HFFc6 (cell line): ENCODE measurements around the gene DDR1. TPM values are rescaled to one million over a fixed set of nuclear protein-coding genes. Genes with fewer than 3 reads are reported as not detected.

Experiments used
- DNase-seq: peaks from one replicate; pipeline ENCODE4 v3.0.0-alpha.2; 2018
- H3K27ac Mint-ChIP-seq: 2 replicates; pipeline ENCODE4 v1.8.0; 2020; ENCODE audit warnings: mild to moderate bottlenecking, mixed read lengths
- H3K27me3 Mint-ChIP-seq: 2 replicates; pipeline ENCODE4 v1.8.0; 2021; ENCODE audit warnings: mild to moderate bottlenecking, moderate library complexity, mixed read lengths; ENCODE audit not compliant: insufficient read depth
- H3K36me3 Mint-ChIP-seq: 2 replicates; pipeline ENCODE4 v1.8.0; 2021; ENCODE audit warnings: low read depth, mixed read lengths
- H3K4me1 Mint-ChIP-seq: 2 replicates; pipeline ENCODE4 v1.8.0; 2020; ENCODE audit warnings: low read depth, mixed read lengths
- H3K4me3 Mint-ChIP-seq: 2 replicates; pipeline ENCODE4 v1.8.0; 2020; ENCODE audit warnings: mild to moderate bottlenecking, moderate library complexity, mixed read lengths
- H3K9me3 Mint-ChIP-seq: 2 replicates; pipeline ENCODE4 v1.8.0; 2020; ENCODE audit warnings: mild to moderate bottlenecking, mixed read lengths
- CTCF ChIP-seq: fragments of 200-600 bp; sonication (generic); IDR thresholded peaks from 2 replicates; pipeline ENCODE4 v1.5.0; 2021; ENCODE audit warnings: antibody characterized with exemption, mild to moderate bottlenecking
- total RNA-seq, 6 experiments: library from RNA; stranded (reverse); fragmentation: NEBNext Ultra II Directional; extraction: Animal tissue kit (Norgen Biotek cat#: 25700); gene quantifications; 2 replicates in 1 of 6; 3 replicates in 5 of 6; pipeline ENCODE4 v1.2.3, GENCODE V29; 2021

Gene DDR1
- total RNA-seq, 6 experiments from 2014 or later = 28.0 to 42.5 (median 31.6) TPM

GRCh38 chr6:30837432-30837831 is 46.9 kb upstream of the DDR1 start:
- DNase-seq = no peak
- Mint-ChIP-seq H3K27ac (no peak overlapping the region), H3K4me3 (no peak overlapping the region), H3K36me3 (no peaks in the 10 kb centered on the region), H3K27me3 (peaks cover 2% of the 10 kb centered on the region), H3K4me1 (peaks cover 20% of the 10 kb centered on the region), H3K9me3 (no peaks in the 10 kb centered on the region)
- TF ChIP-seq CTCF = no peak

- Mint-ChIP-seq H3K36me3 (no peaks in the 10 kb centered on the region), H3K4me1 (peaks cover 21% of the 10 kb centered on the region), H3K27me3 (peaks cover 2% of the 10 kb centered on the region)
These were observed 46.4 kb upstream of the DDR1 start for GRCh38 chr6:30837870-30838269.

GRCh38 chr6:30839671-30840070 is 44.6 kb upstream of the DDR1 start:
- H3K9me3 Mint-ChIP-seq = no peaks in the 10 kb centered on the region
- no peaks in the 10 kb centered on the region for H3K36me3 Mint-ChIP-seq
- no peak overlapping the region for H3K4me3 Mint-ChIP-seq
- H3K27me3 Mint-ChIP-seq = peaks cover 5% of the 10 kb centered on the region
- no peak for TF ChIP-seq CTCF
- no peak for DNase-seq
- no peak overlapping the region for H3K27ac Mint-ChIP-seq
- H3K4me1 Mint-ChIP-seq = peaks cover 39% of the 10 kb centered on the region

More at GRCh38 chr6:30837870-30838269, 46.4 kb upstream of the DDR1 start:
- DNase-seq = no peak
- Mint-ChIP-seq H3K27ac (no peak overlapping the region), H3K9me3 (no peaks in the 10 kb centered on the region), H3K4me3 (no peak overlapping the region)
- TF ChIP-seq CTCF = no peak

- H3K36me3 Mint-ChIP-seq = no peaks in the 10 kb centered on the region
- DNase-seq = no peak
- H3K4me3 Mint-ChIP-seq = no peak overlapping the region
- H3K9me3 Mint-ChIP-seq = no peaks in the 10 kb centered on the region
- H3K27me3 Mint-ChIP-seq = peaks cover 5% of the 10 kb centered on the region
- TF ChIP-seq CTCF = no peak
- H3K4me1 Mint-ChIP-seq = peaks cover 41% of the 10 kb centered on the region
- no peak overlapping the region for H3K27ac Mint-ChIP-seq
These were observed 44.0 kb upstream of the DDR1 start for GRCh38 chr6:30840084-30840934.

- no peak overlapping the region for H3K27ac Mint-ChIP-seq
- no peaks in the 10 kb centered on the region for H3K9me3 Mint-ChIP-seq
- no peak for DNase-seq
- H3K27me3 Mint-ChIP-seq = peaks cover 5% of the 10 kb centered on the region
- H3K36me3 Mint-ChIP-seq = no peaks in the 10 kb centered on the region
- H3K4me1 Mint-ChIP-seq = peaks cover 41% of the 10 kb centered on the region
- no peak overlapping the region for H3K4me3 Mint-ChIP-seq
- TF ChIP-seq CTCF = no peak
These were observed 43.2 kb upstream of the DDR1 start for GRCh38 chr6:30840935-30841643.
